GM12865 (cell line): ENCODE data around the gene ULBP2.
"Not testable (repeated sequence)": the region's sequence is repeated elsewhere in the genome, so short reads cannot be mapped to it uniquely, and the experiment has no call there.

Experiments used
- DNase-seq: peaks from one replicate; pipeline ENCODE4 v3.0.0; 2010; ENCODE audit warnings: low read depth
- H3K4me3 ChIP-seq: 2 replicates; pipeline ENCODE4 v1.5.1; 2011; ENCODE audit warnings: mild to moderate bottlenecking, low read depth, low read length, control low read depth
- CTCF ChIP-seq: IDR thresholded peaks from 2 replicates; pipeline ENCODE4 v1.5.1; 2011; ENCODE audit warnings: low read length, control low read depth, low read depth, inconsistent platforms; ENCODE audit not compliant: insufficient read depth; ENCODE audit errors: missing control alignments

ULBP2 gene

GRCh38 chr6:149939909-149940671, 1.7 kb upstream of the ULBP2 start:
- H3K4me3 ChIP-seq = no peak overlapping the region
- DNase-seq = no peak
- no peak for TF ChIP-seq CTCF

GRCh38 chr6:149940672-149940982, 1.2 kb upstream of the ULBP2 start:
- no peak overlapping the region for H3K4me3 ChIP-seq
- TF ChIP-seq CTCF = no peak
- DNase-seq = no peak

DNA sequence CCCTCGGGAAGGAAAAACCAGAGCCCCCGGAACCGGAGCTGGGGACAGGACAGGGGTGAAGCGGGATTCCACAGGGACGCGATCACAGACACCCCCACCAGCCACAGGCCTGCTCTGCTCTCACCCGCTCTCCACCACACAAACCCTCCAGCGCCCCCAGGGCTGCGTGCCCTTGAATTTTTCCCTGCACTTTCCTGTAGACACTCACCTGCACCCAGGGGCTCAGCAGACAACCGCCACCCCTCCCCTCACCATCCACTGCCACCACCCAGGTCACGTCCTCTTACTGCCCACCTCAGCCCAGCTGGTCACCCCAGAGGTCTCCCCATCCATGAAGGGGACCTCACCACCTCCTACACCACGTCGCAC, 631 bp downstream of the ULBP2 start:
- TF ChIP-seq CTCF = no peak
- no peak overlapping the region for H3K4me3 ChIP-seq
- no peak for DNase-seq

- not testable (repeated sequence) for H3K4me3 ChIP-seq
Measured at GRCh38 chr6:149943321-149943720, 1.5 kb downstream of the ULBP2 start.

DNA sequence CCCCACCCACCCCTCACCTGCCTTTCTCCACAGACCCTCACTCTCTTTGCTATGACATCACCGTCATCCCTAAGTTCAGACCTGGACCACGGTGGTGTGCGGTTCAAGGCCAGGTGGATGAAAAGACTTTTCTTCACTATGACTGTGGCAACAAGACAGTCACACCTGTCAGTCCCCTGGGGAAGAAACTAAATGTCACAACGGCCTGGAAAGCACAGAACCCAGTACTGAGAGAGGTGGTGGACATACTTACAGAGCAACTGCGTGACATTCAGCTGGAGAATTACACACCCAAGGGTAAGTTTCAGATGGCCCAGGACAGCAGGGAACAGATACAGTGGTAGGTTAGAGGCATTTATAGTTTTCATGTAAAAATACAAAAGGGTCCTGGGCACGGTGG, 3.5 kb downstream of the ULBP2 start:
- DNase-seq, H3K4me3 ChIP-seq: not testable (repeated sequence)

More at GRCh38 chr6:149943321-149943720, 1.5 kb downstream of the ULBP2 start:
- DNase-seq = not testable (repeated sequence)

DNA sequence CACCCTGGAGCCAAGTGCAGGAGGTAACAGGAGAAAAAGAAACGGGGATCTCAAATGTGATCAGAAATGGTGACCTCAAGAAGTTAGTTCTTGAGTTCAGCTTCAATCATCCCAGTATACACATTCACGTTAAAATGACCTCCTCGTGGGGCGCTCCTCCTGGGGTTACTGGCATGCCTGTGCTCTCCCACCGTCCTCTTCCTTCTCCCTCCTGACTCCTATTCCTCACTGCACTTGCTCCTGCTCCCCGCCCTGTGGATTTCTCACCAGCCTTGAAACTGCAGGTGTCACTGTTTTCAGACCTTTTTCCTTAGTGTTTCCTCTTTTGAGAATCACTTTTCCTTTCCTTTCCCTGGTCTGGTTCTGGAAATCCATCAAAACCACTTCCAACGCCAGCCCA, 4.8 kb downstream of the ULBP2 start:
- not testable (repeated sequence) for H3K4me3 ChIP-seq, DNase-seq

- DNase-seq, H3K4me3 ChIP-seq: not testable (repeated sequence)
Measured at GRCh38 chr6:149947533-149947932, 5.7 kb downstream of the ULBP2 start.

DNA sequence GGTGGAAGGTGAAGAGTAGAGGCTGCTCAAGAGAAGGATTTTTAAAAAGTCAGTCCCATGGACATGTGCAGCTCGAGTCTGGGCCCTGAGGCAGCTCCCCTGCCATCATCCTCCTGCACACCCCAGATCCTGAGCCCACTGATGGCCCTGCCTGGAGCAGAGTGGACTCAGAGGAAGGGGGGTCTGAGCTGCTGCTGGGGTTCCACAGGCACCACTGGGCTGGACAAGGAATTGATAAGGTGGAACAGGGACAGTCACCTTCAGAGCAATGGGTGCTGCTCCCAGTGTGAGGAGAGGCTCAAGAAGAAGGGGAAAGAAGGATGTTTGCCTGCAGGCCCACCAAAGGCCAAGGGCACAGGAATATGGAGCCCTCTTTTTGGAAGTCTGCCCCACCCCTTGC, 6.2 kb downstream of the ULBP2 start:
- H3K4me3 ChIP-seq = no peak overlapping the region
- TF ChIP-seq CTCF = no peak
- no peak for DNase-seq

DNA sequence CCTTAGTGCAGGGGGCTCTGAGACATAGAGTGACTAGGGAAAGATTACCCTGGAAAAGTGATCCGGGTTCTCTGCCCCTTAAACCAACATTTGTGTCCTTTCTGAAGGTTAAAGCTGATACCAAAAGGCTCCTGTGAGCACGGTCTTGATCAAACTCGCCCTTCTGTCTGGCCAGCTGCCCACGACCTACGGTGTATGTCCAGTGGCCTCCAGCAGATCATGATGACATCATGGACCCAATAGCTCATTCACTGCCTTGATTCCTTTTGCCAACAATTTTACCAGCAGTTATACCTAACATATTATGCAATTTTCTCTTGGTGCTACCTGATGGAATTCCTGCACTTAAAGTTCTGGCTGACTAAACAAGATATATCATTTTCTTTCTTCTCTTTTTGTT, 6.8 kb downstream of the ULBP2 start:
- no peak overlapping the region for H3K4me3 ChIP-seq
- DNase-seq = no peak
- TF ChIP-seq CTCF = no peak
